SK-N-SH treated with all-trans-retinoic acid at 6 μM for 48 hours (cell line): ENCODE measurements around the gene HLA-DPB1.

Experiments used
- ATAC-seq: fragments of 200-7000 bp; cut with Tn5 transposase; 3 replicates; pipeline ENCODE4 v1.9.1; 2020; ENCODE audit warnings: mild to moderate bottlenecking, moderate library complexity
- ARNTL ChIP-seq: fragments of 450-650 bp; formaldehyde crosslinking; IDR thresholded peaks from 2 replicates; pipeline ENCODE4 v1.5.0; 2020; ENCODE audit warnings: low read depth, mild to moderate bottlenecking, moderate library complexity, borderline replicate concordance
- BACH2 ChIP-seq: fragments of 250-450 bp; sonication (Bioruptor Pico); IDR thresholded peaks from 2 replicates; pipeline ENCODE4 v1.9.0; 2021; ENCODE audit warnings: mild to moderate bottlenecking, borderline replicate concordance
- CSDC2 ChIP-seq: fragments of 250-450 bp; sonication (Bioruptor Pico); IDR thresholded peaks from 2 replicates; pipeline ENCODE4 v1.5.0; 2020; ENCODE audit warnings: mild to moderate bottlenecking, moderate library complexity
- ESRRG ChIP-seq: fragments of 250-450 bp; sonication (Bioruptor Pico); IDR thresholded peaks from 2 replicates; pipeline ENCODE4 v1.6.1; 2021; ENCODE audit warnings: mild to moderate bottlenecking
- GLIS3 ChIP-seq: fragments of 250-450 bp; sonication (Bioruptor Pico); IDR thresholded peaks from 2 replicates; pipeline ENCODE4 v1.5.0; 2020; ENCODE audit warnings: mild to moderate bottlenecking, moderate library complexity
- ISL1 ChIP-seq: fragments of 250-450 bp; sonication (Bioruptor Pico); IDR thresholded peaks from 2 replicates; pipeline ENCODE4 v2.1.2; 2022; ENCODE audit warnings: mild to moderate bottlenecking, moderate library complexity
- OSR1 ChIP-seq: fragments of 250-450 bp; sonication (Bioruptor Pico); IDR thresholded peaks from 2 replicates; pipeline ENCODE4 v1.8.0; 2022; ENCODE audit warnings: moderate library complexity, mild to moderate bottlenecking, inconsistent platforms
- POU6F1 ChIP-seq: fragments of 250-450 bp; sonication (Bioruptor Pico); IDR thresholded peaks from 2 replicates; pipeline ENCODE4 v1.8.0; 2021; ENCODE audit warnings: low read depth, mild to moderate bottlenecking, moderate library complexity, borderline replicate concordance
- PPARA ChIP-seq: fragments of 250-450 bp; sonication (Bioruptor Pico); IDR thresholded peaks from 2 replicates; pipeline ENCODE4 v1.5.0; 2020; ENCODE audit warnings: mild to moderate bottlenecking, borderline replicate concordance
- RARB ChIP-seq: fragments of 250-450 bp; sonication (Bioruptor Pico); IDR thresholded peaks from 2 replicates; pipeline ENCODE4 v1.8.0; 2021; ENCODE audit warnings: mild to moderate bottlenecking, moderate library complexity
- TCF4 ChIP-seq: fragments of 250-450 bp; sonication (Bioruptor Pico); IDR thresholded peaks from 2 replicates; pipeline ENCODE4 v1.8.0; 2021; ENCODE audit warnings: mild to moderate bottlenecking, moderate library complexity, borderline replicate concordance
- TOX ChIP-seq: fragments of 250-450 bp; sonication (Bioruptor Pico); IDR thresholded peaks from 2 replicates; pipeline ENCODE4 v1.8.0; 2021; ENCODE audit warnings: mild to moderate bottlenecking, moderate library complexity, borderline replicate concordance
- ZC3H10 ChIP-seq: fragments of 250-450 bp; sonication (Bioruptor Pico); IDR thresholded peaks from 2 replicates; pipeline ENCODE4 v1.5.1; 2021; ENCODE audit warnings: mild to moderate bottlenecking, moderate library complexity
- ZFP3 ChIP-seq: fragments of 250-450 bp; sonication (Bioruptor Pico); IDR thresholded peaks from 2 replicates; pipeline ENCODE4 v1.5.0; 2020; ENCODE audit warnings: mild to moderate bottlenecking, moderate library complexity
- ZFP30 ChIP-seq: fragments of 450-650 bp; formaldehyde crosslinking; IDR thresholded peaks from 2 replicates; pipeline ENCODE4 v1.5.0; 2022; ENCODE audit warnings: mild to moderate bottlenecking, moderate library complexity
- ZNF565 ChIP-seq: fragments of 450-650 bp; formaldehyde crosslinking; conservative IDR thresholded peaks from 2 replicates; pipeline ENCODE4 v1.5.0; 2020; ENCODE audit warnings: low read depth, mild to moderate bottlenecking, moderate library complexity
- ZNF70 ChIP-seq: fragments of 450-650 bp; formaldehyde crosslinking; IDR thresholded peaks from 2 replicates; pipeline ENCODE4 v1.5.0; 2020; ENCODE audit warnings: mild to moderate bottlenecking, moderate library complexity
- ZNF8 ChIP-seq: fragments of 450-650 bp; formaldehyde crosslinking; IDR thresholded peaks from 2 replicates; pipeline ENCODE4 v1.5.0; 2020; ENCODE audit warnings: mild to moderate bottlenecking, moderate library complexity
- TF ChIP-seq, protein P1 (sequence below): fragments of 250-450 bp; sonication (Bioruptor Pico); IDR thresholded peaks from 2 replicates; pipeline ENCODE4 v1.5.1; 2021; ENCODE audit warnings: mild to moderate bottlenecking, moderate library complexity
- TF ChIP-seq, protein P2 (sequence below): fragments of 250-450 bp; sonication (Bioruptor Pico); IDR thresholded peaks from 2 replicates; pipeline ENCODE4 v1.8.0; 2020; ENCODE audit warnings: mild to moderate bottlenecking, moderate library complexity, borderline replicate concordance
- TF ChIP-seq, protein P3 (sequence below): fragments of 250-450 bp; sonication (Bioruptor Pico); IDR thresholded peaks from 2 replicates; pipeline ENCODE4 v1.5.1; 2020; ENCODE audit warnings: low read depth, mild to moderate bottlenecking, moderate library complexity

The HLA-DPB1 gene

GRCh38 chr6:33088931-33089620 is 13.3 kb downstream of the HLA-DPB1 start:
- no peak for ATAC-seq

GRCh38 chr6:33091957-33092356 is 16.2 kb downstream of the HLA-DPB1 start:
- TF ChIP-seq, protein P1, sequence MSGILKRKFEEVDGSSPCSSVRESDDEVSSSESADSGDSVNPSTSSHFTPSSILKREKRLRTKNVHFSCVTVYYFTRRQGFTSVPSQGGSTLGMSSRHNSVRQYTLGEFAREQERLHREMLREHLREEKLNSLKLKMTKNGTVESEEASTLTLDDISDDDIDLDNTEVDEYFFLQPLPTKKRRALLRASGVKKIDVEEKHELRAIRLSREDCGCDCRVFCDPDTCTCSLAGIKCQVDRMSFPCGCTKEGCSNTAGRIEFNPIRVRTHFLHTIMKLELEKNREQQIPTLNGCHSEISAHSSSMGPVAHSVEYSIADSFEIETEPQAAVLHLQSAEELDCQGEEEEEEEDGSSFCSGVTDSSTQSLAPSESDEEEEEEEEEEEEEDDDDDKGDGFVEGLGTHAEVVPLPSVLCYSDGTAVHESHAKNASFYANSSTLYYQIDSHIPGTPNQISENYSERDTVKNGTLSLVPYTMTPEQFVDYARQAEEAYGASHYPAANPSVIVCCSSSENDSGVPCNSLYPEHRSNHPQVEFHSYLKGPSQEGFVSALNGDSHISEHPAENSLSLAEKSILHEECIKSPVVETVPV (CRISPR knock-in tag): no peak
- TF ChIP-seq RARB (no peak), ZFP30 (CRISPR knock-in tag) (no peak), ZFP3 (CRISPR knock-in tag) (no peak), PPARA (no peak), ZNF8 (CRISPR knock-in tag) (no peak), TOX (no peak)
- peak; percentile 73 for ATAC-seq

More at GRCh38 chr6:33088931-33089620, 13.3 kb downstream of the HLA-DPB1 start:
- no peak for TF ChIP-seq RARB
- no peak for TF ChIP-seq ISL1 (CRISPR knock-in tag)
- no peak for TF ChIP-seq CSDC2 (CRISPR knock-in tag)

DNA sequence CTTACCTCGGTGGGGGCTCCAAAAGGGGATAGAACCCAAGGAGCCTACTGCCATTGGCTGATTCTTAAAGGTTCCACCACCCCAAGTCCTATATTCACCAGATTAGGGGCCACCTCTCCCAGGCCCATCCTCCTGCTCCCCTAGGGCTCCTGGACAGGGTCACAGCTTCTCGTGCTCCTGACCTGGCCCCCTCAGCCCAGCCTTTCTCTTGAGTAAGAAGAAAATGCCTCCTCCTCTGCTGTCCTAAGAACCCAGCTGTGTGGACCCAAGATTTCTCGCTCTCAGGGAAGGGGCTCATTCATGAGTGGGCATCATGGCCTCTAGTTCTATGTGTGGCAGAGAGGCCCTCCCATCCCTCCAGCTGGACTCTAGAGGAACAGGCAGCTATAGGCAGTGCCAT is 16.6 kb downstream of the HLA-DPB1 start:
- no peak for ATAC-seq

DNA sequence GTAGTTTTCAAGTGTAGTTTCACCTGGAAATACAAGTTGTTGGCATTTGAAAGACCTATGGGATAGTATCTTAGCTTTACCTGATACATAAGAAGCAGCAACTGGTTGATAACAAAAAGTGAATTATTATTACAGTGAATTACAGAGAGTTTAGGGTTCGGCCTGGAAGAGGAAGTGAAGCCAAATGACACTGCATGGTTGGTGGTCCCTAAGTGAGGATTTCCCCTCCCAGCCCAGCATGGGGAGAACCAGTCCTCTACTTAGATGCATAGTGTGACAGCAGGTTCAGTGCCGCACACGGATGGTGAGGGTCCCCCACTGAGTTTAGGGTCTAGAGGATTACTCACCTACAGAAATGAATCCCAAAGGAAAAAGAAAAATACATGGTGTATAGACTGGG is 18.1 kb downstream of the HLA-DPB1 start:
- ATAC-seq: no peak
- TF ChIP-seq ZNF8 (CRISPR knock-in tag): no peak
- no peak for TF ChIP-seq ZFP30 (CRISPR knock-in tag)
- TF ChIP-seq, protein P2, sequence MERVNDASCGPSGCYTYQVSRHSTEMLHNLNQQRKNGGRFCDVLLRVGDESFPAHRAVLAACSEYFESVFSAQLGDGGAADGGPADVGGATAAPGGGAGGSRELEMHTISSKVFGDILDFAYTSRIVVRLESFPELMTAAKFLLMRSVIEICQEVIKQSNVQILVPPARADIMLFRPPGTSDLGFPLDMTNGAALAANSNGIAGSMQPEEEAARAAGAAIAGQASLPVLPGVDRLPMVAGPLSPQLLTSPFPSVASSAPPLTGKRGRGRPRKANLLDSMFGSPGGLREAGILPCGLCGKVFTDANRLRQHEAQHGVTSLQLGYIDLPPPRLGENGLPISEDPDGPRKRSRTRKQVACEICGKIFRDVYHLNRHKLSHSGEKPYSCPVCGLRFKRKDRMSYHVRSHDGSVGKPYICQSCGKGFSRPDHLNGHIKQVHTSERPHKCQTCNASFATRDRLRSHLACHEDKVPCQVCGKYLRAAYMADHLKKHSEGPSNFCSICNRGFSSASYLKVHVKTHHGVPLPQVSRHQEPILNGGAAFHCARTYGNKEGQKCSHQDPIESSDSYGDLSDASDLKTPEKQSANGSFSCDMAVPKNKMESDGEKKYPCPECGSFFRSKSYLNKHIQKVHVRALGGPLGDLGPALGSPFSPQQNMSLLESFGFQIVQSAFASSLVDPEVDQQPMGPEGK (CRISPR knock-in tag): no peak
- no peak for TF ChIP-seq BACH2 (CRISPR knock-in tag)
- TF ChIP-seq PPARA: no peak
- TF ChIP-seq TOX: no peak
- TF ChIP-seq ZFP3 (CRISPR knock-in tag): no peak
- TF ChIP-seq RARB: no peak
- no peak for TF ChIP-seq GLIS3
- TF ChIP-seq ZNF565 (CRISPR knock-in tag): no peak
- TF ChIP-seq TCF4 (CRISPR knock-in tag): no peak
- TF ChIP-seq OSR1 (CRISPR knock-in tag): no peak

More for the DNA sequence above, 16.6 kb downstream of the HLA-DPB1 start:
- TF ChIP-seq ZNF70 (CRISPR knock-in tag): no peak
- TF ChIP-seq BACH2 (CRISPR knock-in tag): no peak
- no peak for TF ChIP-seq RARB
- no peak for TF ChIP-seq TCF4 (CRISPR knock-in tag)
- no peak for TF ChIP-seq OSR1 (CRISPR knock-in tag)
- TF ChIP-seq, protein P1 (CRISPR knock-in tag): no peak
- TF ChIP-seq, protein P2 (CRISPR knock-in tag): no peak
- no peak for TF ChIP-seq POU6F1 (CRISPR knock-in tag)
- TF ChIP-seq PPARA: no peak
- TF ChIP-seq ZC3H10 (CRISPR knock-in tag): no peak
- TF ChIP-seq, protein P3, sequence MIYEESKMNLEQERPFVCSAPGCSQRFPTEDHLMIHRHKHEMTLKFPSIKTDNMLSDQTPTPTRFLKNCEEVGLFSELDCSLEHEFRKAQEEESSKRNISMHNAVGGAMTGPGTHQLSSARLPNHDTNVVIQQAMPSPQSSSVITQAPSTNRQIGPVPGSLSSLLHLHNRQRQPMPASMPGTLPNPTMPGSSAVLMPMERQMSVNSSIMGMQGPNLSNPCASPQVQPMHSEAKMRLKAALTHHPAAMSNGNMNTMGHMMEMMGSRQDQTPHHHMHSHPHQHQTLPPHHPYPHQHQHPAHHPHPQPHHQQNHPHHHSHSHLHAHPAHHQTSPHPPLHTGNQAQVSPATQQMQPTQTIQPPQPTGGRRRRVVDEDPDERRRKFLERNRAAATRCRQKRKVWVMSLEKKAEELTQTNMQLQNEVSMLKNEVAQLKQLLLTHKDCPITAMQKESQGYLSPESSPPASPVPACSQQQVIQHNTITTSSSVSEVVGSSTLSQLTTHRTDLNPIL (CRISPR knock-in tag): no peak
- TF ChIP-seq ESRRG (CRISPR knock-in tag): no peak
- no peak for TF ChIP-seq ZNF565 (CRISPR knock-in tag)
- no peak for TF ChIP-seq ISL1 (CRISPR knock-in tag)
- no peak for TF ChIP-seq TOX
- no peak for TF ChIP-seq ZFP30 (CRISPR knock-in tag)
- TF ChIP-seq ARNTL (CRISPR knock-in tag): no peak
- no peak for TF ChIP-seq ZFP3 (CRISPR knock-in tag)
